GM12891 (cell line): ENCODE data around the gene MED26.

Experiments used
- DNase-seq: peaks from one replicate; pipeline ENCODE4 v3.0.0; 2011; ENCODE audit warnings: low spot score; ENCODE audit not compliant: insufficient read length
- FAIRE-seq: peaks from 2 replicates; lab custom pipeline; 2011; peaks lifted over from hg19 to GRCh38; lab: Jason Lieb, UNC
- PAX5 ChIP-seq: IDR thresholded peaks from 2 replicates; pipeline ENCODE4 v1.6.1; 2011; ENCODE audit warnings: low read length, moderate library complexity, mild to moderate bottlenecking; ENCODE audit not compliant: insufficient read depth, severe bottlenecking
- POLR2A ChIP-seq: IDR thresholded peaks from 2 replicates; pipeline ENCODE4 v1.6.1; 2011; ENCODE audit warnings: low read depth, low read length, control low read depth
- POLR2AphosphoS5 ChIP-seq: IDR thresholded peaks from 2 replicates; pipeline ENCODE4 v1.6.1; 2011; ENCODE audit warnings: low read depth, low read length, control low read depth
- POU2F2 ChIP-seq: IDR thresholded peaks from 2 replicates; pipeline ENCODE4 v1.6.1; 2011; ENCODE audit warnings: low read depth, mild to moderate bottlenecking, control low read depth, low read length, moderate library complexity
- SPI1 ChIP-seq: IDR thresholded peaks from 2 replicates; pipeline ENCODE4 v1.6.1; 2011; ENCODE audit warnings: low read depth, low read length, control low read depth
- TAF1 ChIP-seq: IDR thresholded peaks from 2 replicates; pipeline ENCODE4 v1.6.1; 2011; ENCODE audit warnings: low read depth, low read length, control low read depth

MED26 gene

DNA sequence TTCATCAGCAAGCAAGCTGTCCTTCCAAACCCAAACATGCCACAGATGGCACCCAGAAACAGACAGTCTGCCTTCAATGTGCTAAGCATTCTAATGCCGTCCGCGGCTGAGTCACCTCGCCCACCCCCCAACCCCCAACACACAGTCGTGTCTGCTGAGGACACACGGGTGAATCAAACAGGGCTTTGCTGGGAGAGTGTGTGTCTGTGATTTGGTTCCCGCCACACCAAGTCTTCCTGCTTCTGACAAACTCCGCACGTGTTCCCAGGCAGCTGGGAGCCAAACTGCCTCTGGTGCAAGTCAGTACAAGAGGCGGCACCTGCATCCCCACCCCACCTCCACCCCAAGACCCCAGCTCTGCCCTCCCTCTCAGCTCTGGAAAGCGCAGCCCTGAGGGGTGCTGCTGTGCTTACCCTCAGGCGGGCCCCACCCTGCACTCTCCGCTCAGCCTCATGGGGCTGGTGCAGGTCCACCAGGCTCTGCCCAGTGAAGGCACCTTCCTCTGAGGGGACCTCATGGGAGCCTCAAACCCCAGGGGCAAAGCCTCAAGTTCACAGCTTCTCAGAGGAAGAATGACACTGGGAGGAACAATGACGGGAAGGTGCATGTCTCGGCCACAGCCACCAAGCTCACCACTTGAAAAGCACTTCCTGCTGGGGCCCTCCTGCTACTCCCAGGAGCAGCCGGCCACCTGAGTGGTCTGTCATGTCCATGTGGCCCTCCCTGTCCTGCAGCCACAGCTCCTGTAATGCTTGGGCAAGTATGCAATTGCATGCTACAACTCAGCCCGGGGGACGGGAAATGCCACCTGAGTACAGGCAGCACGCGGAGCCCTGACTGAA is 40.8 kb downstream of the MED26 start:
- FAIRE-seq (peak; percentile 33), DNase-seq (no peak)
- TF ChIP-seq POU2F2: 0 out of 2 replicates have a peak, but pooled peaks have one; percentile 23
- TF ChIP-seq PAX5: no peak
- TF ChIP-seq TAF1: peak; percentile 47
- TF ChIP-seq POLR2A: peak; percentile 74
- peak; percentile 22; the same call in 1 of the 2 replicates for TF ChIP-seq POLR2AphosphoS5
- no peak for TF ChIP-seq SPI1

DNA sequence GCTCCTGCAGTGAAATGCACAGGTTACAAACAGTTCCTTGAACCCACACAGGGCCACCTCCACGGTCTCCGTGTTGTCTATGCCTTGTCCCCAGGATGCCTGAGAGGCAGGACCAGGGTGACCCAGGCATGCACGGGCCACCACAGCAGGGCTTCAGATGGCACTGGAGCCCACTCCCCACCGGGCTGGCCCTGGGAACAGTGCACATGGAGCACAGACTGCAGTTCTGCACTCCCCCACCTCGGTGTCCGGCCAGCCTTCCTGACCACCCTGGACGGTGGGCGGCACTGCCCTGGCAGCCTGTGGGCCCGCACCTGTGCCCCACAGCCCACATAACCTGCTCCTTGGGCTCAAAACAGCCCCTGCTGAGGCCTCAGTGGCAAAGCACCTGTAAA is 41.5 kb downstream of the MED26 start:
- FAIRE-seq (no peak), DNase-seq (no peak)
- TF ChIP-seq TAF1 (no peak), POU2F2 (peak; percentile 30; the same call in 1 of the 2 replicates), PAX5 (no peak), POLR2AphosphoS5 (peak; percentile 13; the same call in 1 of the 2 replicates), SPI1 (no peak), POLR2A (no peak)

DNA sequence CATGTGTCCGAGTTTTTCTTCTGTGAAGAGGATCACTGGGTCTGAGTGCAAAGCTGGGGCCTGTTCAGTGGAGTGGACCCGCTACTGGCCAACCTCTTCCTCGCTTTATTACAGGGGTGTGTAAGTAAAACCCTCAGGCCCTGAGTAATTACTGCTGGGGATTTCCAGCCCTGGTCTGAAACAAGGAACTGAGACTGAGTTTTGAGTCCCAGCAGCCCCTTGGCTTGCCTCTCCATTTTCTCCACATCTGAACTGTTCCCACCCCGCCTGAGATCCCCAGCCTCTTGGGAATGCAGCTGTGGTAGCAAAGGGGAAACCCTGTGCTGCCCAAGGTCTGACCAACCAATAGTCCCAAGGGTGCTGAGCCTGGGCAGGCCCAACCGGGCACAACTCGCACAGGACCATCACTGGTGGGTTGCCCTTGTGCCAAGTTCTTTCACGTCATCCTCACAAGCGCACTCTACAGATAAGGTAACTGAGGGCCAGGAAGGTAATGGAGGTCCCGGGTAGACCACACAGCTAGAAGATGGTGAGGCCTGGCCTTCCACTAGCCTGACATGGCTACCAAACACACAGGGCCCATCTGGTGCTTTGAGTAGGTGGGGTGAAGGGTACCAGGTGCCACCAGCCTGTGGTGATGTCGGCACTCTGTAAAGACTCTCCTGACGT is 42.1 kb downstream of the MED26 start:
- FAIRE-seq (peak; percentile 88), DNase-seq (no peak)
- TF ChIP-seq POLR2AphosphoS5: peak; percentile 79
- TF ChIP-seq TAF1: peak; percentile 73
- peak; percentile 99 for TF ChIP-seq SPI1
- no peak for TF ChIP-seq POU2F2
- TF ChIP-seq POLR2A: peak; percentile 94

- TF ChIP-seq POLR2A: no peak
- no peak for TF ChIP-seq POLR2AphosphoS5
- TF ChIP-seq POU2F2: no peak
- TF ChIP-seq SPI1: no peak
- no peak for TF ChIP-seq PAX5
- DNase-seq (no peak), FAIRE-seq (peak; percentile 65)
Observed at GRCh38 chr19:16585094-16585801, 42.8 kb downstream of the MED26 start.

- FAIRE-seq (peak; percentile 97), DNase-seq (peak; percentile 80)
- peak; percentile 90 for TF ChIP-seq SPI1
- peak; percentile 91 for TF ChIP-seq TAF1
- TF ChIP-seq POLR2A: peak; percentile 99
- peak; percentile 99 for TF ChIP-seq POLR2AphosphoS5
- no peak for TF ChIP-seq PAX5
- TF ChIP-seq POU2F2: peak; percentile 84
Observed at GRCh38 chr19:16584248-16585093, 43.5 kb downstream of the MED26 start.

DNA sequence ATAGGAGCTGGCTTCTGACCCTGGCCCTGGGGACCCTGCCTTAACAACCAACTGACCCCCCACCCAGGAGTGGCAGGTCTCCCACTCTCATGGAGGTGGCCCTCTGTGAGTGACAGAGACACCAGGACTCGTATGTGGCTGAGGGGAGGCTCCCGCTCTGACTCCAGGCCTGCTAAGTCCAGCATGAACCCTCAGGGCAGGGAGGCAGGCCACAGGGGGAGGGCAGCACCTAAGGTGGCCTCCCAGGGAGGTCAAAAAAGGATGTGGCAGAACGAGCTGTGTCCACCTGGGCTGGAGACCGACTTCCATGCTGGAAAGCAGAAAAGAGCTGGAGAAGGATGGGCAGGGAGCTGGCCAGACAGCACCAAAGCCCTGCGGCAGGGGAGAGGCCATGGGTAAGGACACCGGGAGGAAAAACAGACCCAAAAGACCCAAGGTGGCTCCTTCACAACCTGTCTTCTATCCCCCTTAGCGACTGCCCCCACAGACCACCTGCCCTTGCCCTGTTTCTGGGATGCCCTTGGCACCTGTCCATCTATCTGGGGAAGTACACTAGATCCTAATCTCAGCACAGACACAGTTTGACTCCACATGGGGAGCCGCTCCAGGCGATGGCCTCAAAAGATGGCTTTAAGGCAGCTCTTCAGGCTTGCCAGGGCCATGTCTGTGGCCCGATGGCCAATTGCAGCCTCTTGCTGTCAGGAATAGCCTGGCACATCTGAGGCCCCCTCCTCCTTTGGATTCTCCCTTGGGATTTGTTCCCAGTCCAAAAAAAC is 45.3 kb downstream of the MED26 start:
- no peak for DNase-seq
- FAIRE-seq: no peak
- TF ChIP-seq SPI1 (no peak), TAF1 (no peak)

GRCh38 chr19:16581971-16582343 is 46.0 kb downstream of the MED26 start:
- FAIRE-seq: no peak
- no peak for DNase-seq
- TF ChIP-seq SPI1 (no peak), POLR2AphosphoS5 (no peak), TAF1 (no peak), POLR2A (no peak; the same call in 1 of the 2 replicates), PAX5 (no peak)

DNA sequence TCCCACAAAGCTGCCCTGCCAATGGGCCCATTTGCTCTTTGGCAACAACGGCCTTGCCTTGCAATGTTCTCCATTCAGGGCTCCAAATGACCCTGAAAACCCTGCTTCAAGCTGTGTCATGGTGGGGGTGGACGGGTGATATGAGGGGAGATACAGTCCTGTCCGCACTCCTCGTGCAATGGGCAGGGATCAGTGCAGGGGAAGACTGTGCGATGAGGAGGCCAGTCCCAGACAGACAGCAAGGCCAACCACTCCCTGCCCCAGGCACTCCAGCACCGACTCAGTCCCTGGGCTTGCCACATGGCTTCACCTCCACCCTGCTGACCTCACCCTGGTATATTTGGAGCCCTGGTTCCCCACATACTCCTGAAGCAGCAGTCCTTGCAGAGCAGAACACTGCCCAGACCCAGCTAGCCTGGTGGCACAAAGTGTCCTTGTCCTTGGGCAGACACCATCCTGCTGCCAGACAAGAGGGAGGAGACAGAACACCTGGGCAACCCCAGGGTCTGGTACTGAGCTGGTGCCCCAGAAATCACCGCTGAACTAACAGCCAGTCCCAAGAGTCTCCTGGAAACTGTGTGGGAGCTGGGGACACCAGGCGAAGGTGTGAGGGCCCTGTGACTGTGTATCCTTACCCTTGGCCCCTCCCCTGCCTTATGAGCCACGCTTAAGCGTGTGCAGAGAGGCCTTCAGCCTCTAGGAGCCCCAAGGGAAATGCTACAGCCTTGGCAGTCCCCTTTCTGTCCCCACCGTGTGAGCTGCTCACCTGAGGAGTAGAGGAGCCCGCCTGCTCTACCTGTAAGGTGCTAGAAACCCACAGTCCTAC is 46.6 kb downstream of the MED26 start:
- DNase-seq (no peak), FAIRE-seq (peak; percentile 72)
- 0 out of 2 replicates have a peak, but pooled peaks have one; percentile 5 for TF ChIP-seq POLR2A
- no peak for TF ChIP-seq POU2F2
